ENCODE data around the gene DENND1A. TPM values are rescaled to one million over a fixed set of nuclear protein-coding genes. Genes with fewer than 3 reads are reported as not detected.
A peak's percentile ranks its signal among the peaks of the same experiment; 100 is the strongest.

Gene DENND1A
- total and polyA plus RNA-seq, 11 donors = 9.8 to 24.0 (median 14.7) TPM

GRCh38 chr9:123568691-123569688 is 360.9 kb downstream of the DENND1A start:
- H3K4me1 ChIP-seq = peaks cover 0 to 14% (median 6%) of the 10 kb centered on the region in 12 donors
- no peaks in the 10 kb centered on the region for H3K36me3 ChIP-seq
- 49 to 60% (median 53%) methylated on average over 17 of the region's 17 CpGs for WGBS, 4 donors
- no peaks in the 10 kb centered on the region for H3K9me3 ChIP-seq
- peak; percentile 71 to 79 (median 75) for ATAC-seq
- no peaks in the 10 kb centered on the region for H3K27me3 ChIP-seq
- no peak overlapping the region for H3K4me3 ChIP-seq
- peak in 2 of 5 donors; percentile 13 to 33 for DNase-seq
- intact Hi-C loops (cut with DNase I) = no loop called here
- peak overlapping the region in 3 of 12 donors; percentile 1 to 11 (median 10) for H3K27ac ChIP-seq
- TF ChIP-seq, protein P1, sequence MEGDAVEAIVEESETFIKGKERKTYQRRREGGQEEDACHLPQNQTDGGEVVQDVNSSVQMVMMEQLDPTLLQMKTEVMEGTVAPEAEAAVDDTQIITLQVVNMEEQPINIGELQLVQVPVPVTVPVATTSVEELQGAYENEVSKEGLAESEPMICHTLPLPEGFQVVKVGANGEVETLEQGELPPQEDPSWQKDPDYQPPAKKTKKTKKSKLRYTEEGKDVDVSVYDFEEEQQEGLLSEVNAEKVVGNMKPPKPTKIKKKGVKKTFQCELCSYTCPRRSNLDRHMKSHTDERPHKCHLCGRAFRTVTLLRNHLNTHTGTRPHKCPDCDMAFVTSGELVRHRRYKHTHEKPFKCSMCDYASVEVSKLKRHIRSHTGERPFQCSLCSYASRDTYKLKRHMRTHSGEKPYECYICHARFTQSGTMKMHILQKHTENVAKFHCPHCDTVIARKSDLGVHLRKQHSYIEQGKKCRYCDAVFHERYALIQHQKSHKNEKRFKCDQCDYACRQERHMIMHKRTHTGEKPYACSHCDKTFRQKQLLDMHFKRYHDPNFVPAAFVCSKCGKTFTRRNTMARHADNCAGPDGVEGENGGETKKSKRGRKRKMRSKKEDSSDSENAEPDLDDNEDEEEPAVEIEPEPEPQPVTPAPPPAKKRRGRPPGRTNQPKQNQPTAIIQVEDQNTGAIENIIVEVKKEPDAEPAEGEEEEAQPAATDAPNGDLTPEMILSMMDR (IDR thresholded peaks at IDR 0.05) = no peak
- no peak for TF ChIP-seq POLR2A (IDR thresholded peaks at IDR 0.05)

DNA sequence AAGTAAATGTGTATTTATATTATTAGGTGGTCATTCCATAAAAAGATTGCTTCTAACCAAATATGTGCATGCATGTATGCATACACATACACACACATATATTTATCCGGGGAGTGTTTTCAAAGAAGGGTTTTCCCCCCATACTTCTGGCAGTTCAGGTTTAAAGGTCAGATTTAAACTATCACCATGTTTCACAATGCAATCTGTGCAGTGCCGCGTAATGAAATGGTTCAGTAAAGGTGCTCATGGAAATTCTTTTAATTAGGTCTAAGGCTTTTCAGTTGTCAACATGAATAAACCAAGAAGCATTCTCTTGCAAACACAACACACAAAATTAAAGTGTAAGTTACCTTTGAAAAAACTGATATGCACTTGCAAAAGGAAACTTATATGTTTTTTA is 362.9 kb downstream of the DENND1A start:
- TF ChIP-seq, protein P1 (IDR thresholded peaks at IDR 0.05) = no peak
- no peak for TF ChIP-seq POLR2A (IDR thresholded peaks at IDR 0.05)
- H3K27ac ChIP-seq = no peak overlapping the region
- H3K4me1 ChIP-seq = peaks cover 0 to 21% (median 6%) of the 10 kb centered on the region in 12 donors
- no peaks in the 10 kb centered on the region for H3K27me3 ChIP-seq
- ATAC-seq (no peak), DNase-seq (no peak)
- intact Hi-C loops (cut with DNase I) = no loop called here
- no peaks in the 10 kb centered on the region for H3K36me3 ChIP-seq
- WGBS, 4 donors = 97 to 100% (median 98%) methylated on average over 3 of the region's 3 CpGs
- no peak overlapping the region for H3K4me3 ChIP-seq
- H3K9me3 ChIP-seq = no peaks in the 10 kb centered on the region

DNA sequence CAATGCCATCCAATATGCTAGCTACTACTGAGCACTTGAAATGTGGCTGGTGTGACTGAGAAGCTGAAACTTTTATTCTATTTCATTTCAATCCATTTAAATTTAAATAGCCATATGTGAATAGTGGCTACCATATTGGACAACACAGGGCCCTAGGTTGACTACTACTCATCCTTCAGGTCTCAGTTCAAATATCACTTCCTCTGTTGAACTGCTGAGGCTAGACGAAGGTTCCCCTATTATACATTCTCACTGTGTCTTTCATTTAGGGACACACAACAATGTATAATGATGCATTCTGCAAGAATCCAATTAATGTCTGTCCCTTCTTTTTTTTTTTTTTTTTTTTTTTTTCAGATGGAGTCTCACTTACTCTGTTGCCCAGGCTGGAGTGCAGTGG is 365.3 kb downstream of the DENND1A start:
- no peak for ATAC-seq
- no peak overlapping the region for H3K27ac ChIP-seq
- WGBS, 4 donors = 91 to 97% (median 94%) methylated on average over 1 of the region's 1 CpG
- H3K9me3 ChIP-seq = no peaks in the 10 kb centered on the region
- no peak overlapping the region for H3K4me3 ChIP-seq
- H3K4me1 ChIP-seq = peaks cover 0 to 21% (median 6%) of the 10 kb centered on the region in 12 donors
- DNase-seq = no peak
- no peaks in the 10 kb centered on the region for H3K27me3 ChIP-seq
- no peak for TF ChIP-seq POLR2A (IDR thresholded peaks at IDR 0.05)
- TF ChIP-seq, protein P1 (IDR thresholded peaks at IDR 0.05) = no peak
- intact Hi-C loops (cut with DNase I) = no loop called here
- no peaks in the 10 kb centered on the region for H3K36me3 ChIP-seq

DNA sequence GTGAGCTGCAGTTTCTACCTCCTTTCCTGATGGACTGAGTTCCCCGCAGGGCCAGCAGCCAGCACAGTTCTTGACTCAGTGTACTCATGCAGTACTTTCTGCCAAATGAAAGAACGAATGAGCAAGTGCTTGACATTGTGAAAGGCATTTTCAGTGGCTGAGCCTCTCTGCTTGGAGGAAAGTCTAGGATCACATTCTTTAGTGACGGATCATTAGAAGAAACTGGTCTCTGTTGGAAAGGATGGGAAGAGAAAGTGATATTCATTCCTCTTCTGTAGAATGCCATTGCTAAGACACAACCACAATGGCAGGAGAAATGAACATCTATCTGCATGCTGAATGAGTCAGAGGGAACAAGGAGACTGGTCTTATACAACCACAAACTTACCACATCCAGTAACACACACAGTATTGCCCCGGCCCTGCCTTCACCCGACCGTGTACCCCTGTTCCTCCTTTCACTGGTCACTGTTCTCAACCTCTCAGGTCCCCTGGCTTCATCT is 367.0 kb downstream of the DENND1A start:
- TF ChIP-seq, protein P1 (IDR thresholded peaks at IDR 0.05) = no peak
- TF ChIP-seq POLR2A (IDR thresholded peaks at IDR 0.05) = no peak
- intact Hi-C loops (cut with DNase I) = no loop called here
- DNase-seq (no peak), ATAC-seq (peak in 1 of 4 donors; percentile 20)
- Histone ChIP-seq H3K9me3 (no peaks in the 10 kb centered on the region), H3K27me3 (no peaks in the 10 kb centered on the region), H3K4me3 (no peak overlapping the region), H3K4me1 (peaks cover 0 to 14% (median 0%) of the 10 kb centered on the region in 12 donors), H3K36me3 (no peaks in the 10 kb centered on the region), H3K27ac (no peak overlapping the region)
- WGBS, 4 donors = 86 to 89% (median 88%) methylated on average over 6 of the region's 6 CpGs

All from heart left ventricle (tissue), 16 donors.